NCI-H2107 treated with DMSO at 0.1 percent for 48 hours (cell line): ENCODE measurements around the gene SEMA3E.
A peak's percentile ranks its signal among the peaks of the same experiment; 100 is the strongest.

Experiments
- DNase-seq: peaks from one replicate; lab custom pipeline; 2025; ENCODE audit not compliant: unreplicated experiment; lab: John Stamatoyannopoulos, UW

Gene SEMA3E

DNA sequence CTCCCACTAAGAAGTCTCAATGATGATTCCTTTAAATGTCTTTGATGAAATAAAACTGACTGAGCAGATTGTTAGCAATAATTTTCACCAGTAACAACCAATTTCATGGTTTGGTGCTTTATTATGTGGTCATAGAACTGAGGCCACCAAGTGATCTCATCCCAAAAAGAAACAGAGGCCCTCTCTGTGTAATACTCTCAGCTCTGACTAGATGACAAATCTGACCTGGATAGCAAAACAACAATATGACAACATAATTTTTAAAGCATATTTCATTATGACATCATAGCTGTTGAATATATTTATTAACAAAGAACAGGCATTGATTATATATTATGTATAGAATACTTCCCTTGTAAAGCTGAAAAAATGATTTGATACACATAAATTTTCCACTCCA lies 5.9 kb downstream of the SEMA3E start:
- DNase-seq = no peak

DNA sequence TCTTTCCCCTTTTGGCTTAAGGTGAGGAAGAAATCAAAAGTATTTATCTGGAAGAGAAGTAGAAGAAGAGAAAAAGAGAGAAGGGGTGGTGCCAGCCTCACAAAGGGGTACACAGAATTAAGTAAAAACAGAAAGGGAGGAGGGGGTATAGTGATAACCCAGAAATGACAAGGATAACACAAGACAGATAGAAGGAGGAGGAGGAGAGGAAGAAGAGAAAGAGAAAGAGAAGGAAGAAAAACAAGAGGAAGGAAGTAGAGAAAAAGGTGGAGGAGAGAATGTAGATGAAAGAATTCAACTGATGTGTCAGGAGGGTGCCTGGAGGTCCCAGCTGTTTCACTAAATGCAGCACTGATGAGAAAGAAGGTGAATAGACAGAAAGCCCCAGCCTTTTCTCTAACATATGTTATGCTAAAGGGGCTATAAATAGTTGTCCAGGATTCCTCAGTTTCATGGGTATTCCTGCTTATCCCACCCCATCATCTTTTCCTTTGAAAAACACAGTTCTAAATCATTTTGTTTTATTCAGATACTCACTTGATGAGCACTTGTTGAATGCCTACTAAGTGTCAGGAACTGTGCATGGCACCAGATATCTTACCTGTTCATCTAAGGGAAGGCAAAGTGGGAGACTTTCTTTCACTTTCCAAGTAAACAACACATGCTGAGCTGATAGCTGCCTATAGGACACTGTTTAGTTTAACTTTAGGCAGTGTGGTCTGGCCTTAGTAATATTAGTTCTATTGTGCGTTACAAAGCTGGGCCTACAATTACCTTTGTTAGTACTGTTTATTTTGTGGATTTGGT lies 8.0 kb downstream of the SEMA3E start:
- no peak for DNase-seq

DNA sequence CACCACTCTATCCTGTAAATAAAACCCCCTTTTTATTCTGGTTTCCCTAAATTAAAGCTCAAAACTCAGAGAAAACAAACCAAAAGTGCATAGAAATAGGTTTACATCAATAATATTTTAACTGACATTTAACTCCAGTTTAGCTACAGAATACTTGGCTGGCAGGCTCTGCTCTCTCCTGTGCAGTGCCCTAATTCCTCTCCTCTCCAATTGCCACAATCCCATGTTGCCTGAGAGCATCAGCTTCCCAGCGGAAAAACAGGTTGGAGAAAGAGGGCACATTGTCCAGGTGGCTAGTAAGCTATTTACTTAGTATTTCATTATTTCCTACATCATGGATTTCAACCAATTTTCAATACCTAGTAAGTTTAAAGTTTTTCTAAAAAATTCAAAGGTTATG lies 8.7 kb downstream of the SEMA3E start:
- DNase-seq = peak; percentile 29

DNA sequence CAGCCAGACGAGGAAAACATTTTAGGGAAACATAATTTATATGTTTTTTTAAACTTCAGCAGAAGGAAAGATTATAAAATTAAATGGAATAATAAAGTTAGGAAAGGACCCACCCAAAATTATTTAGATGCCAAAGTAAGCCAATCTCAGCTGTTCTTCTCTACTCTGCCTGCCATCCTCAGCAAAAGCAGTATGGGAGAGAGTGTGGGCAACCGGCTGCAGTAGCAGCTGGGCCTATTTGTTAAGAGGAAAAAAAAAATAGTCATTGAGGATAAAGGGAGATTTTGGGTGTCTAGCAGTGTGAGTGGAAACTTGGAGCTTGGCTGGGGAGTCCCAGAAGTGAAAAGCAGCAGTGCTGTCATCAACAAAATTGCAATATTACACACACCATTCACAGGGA lies 15.4 kb downstream of the SEMA3E start:
- DNase-seq = no peak

DNA sequence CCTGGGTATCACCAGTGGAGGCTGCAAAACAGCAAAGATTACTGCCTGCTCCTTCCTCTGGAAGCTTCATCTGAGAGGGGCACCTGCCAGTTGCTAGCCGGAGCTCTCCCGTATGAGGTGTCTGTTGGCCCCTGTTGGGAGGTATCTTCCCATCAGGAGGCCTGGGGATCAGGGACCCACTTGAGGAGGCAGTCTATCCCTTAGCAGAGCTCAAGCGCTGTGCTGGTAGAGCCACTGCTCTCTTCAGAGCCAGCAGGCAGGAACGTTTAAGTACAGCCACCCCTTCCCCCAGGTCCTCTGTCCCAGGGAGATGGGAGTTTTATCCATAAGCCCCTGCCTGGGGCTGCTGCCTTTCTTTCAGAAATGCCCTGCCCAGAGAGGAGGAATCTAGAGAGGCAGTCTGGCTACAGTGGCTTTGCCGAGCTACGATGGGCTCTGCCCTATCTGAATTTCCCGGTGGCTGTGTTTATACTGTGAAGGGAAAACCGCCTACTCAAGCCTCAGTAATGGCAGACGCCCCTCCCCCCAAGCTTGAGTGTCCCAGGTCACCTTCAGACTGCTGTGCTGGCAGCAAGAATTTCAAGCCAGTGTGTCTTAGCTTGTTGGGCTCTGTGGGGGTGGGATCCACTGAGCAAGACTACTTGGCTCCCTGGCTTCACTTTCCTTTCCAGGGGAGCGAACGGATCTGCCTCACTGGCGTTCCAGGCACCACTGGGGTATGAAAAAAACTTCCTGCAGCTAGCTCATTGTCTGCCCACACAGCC lies 19.6 kb downstream of the SEMA3E start:
- no peak for DNase-seq

DNA sequence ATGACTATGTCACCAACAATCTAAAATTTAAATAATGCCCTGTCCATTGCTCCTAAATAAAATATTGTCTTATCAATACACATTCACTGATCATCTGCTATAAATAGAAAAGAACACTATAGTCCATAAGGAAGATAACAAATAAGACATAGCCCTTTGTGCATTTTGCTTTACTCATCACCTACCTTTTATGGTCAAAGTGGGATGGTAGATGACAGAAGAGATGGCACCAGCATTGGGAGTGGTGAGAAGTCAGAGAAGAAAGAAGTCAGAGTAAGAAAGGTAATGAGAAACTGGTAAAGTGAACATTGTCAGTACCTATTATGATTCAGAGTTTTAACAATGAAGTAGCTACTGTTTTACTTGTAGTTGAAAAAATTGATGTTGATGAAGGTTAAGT lies 31.1 kb downstream of the SEMA3E start:
- DNase-seq = no peak

DNA sequence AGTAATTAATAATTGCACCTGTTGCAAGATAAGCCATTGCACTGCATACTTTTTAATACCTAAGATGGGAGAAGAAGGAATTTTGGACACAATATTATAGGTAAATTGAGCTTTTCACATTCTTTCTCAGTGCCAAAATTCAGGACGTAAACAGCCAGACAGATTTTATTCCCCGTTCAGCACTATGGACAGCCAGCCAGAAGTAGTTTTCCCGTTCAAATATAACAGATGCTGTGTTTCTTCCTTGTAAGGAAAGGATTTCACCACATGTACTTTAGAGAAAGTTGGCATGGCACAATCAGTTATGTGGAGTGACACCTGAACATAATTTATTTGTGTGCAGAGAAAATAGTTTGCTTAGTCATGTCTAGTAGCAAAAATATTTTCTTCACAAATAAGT lies 34.8 kb downstream of the SEMA3E start:
- DNase-seq = no peak

DNA sequence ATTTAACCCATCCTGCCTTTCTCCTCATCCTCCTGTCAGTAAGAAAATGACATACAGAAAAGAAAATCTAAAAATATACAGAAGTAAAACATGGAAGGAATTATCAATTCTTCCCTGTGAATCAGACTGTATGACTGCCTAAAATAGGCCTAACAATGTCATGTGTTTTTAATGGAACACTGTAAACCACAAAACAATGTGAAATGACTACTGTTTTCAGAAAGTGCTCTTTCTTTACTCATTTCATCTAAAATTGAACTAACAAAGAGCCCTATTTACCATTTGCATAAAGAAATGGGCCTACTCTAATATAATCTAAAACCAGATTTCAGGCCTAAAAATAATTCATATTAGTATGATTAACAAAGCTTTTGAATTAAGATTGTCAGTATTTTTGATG lies 35.7 kb downstream of the SEMA3E start:
- DNase-seq = no peak

DNA sequence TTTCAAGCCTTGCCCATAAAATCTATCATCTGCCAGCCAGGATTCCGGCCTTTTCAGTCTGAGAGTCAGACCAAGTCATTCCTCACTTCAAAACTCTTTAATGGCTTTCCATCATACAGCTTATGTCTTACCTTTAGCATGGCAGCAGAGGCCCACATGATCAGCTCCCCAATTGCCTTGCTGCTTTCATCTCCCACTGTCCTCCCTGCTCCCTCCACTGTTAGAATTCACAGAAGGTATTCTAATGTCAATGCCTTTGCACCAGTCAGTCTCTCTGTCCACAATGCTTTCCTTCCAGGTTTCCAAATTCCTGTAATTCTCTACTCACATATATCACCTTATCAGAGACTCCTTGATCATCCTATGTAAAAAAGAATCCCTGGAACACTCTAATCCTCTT lies 37.2 kb downstream of the SEMA3E start:
- no peak for DNase-seq

DNA sequence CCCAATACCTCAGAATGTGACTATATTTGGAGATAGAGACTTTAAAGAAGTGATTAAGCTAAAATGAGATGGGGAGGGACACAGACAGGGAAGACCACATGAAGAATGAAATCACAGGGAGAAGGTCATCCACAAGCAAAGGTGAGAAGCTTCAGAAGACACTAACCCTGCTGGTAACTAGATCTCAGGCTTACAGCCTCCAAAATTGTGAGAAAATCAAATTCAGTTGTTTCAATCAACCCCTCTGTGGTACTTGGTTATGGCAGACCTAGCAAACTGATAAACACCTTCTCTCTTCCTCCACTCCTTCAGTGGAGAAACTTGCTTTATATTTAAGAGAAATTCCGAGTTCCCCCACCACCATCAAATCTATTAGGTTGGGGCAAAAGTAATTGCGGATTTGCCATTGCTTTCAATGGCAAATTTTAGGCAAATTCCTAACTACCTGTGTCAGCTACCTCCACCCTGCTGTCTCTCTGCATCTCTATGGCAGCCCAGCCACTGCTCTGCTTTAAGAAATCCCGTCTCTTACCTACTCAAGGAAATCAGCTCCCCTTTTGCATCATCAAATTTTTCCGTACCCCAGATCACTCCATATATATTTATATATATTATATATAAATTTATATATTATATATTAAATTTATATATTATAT lies 38.2 kb downstream of the SEMA3E start:
- DNase-seq = no peak

DNA sequence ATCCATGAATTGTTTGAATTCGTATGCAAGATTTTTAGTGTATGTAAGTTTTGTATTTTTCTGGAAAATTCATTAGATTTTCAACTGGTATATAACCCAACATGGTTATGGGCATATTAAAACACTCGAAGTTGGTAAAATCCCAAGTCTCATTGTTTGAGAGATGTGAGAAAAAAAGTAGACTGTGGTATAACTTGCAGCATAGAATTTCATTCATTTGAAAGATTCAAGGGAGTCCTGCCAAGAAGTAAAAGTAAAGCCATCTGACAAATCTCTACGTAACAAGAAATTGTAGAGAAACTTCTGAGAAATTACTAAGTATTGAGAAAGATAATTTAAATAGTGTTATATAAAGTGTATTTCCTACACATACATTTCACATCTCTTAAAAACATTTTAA lies 40.2 kb downstream of the SEMA3E start:
- DNase-seq = no peak

DNA sequence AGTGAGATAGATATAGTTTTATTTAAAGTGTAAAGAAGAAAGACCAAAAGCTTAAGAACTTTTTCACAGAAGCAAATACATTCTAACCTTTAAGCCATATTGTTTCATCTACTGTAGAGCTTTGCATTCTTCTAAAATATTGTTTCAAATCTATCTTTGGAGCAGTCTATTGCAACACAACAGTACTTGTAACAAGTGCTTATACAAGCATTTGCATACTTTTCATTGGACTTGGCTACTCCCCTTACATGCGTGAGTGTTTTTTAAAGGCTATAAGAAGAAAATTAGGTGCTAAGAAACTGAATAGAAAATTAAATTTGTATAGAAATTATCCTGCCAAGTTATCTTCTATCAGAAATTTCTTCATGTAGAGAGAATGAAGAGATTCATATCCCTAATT lies 45.3 kb downstream of the SEMA3E start:
- DNase-seq = no peak

DNA sequence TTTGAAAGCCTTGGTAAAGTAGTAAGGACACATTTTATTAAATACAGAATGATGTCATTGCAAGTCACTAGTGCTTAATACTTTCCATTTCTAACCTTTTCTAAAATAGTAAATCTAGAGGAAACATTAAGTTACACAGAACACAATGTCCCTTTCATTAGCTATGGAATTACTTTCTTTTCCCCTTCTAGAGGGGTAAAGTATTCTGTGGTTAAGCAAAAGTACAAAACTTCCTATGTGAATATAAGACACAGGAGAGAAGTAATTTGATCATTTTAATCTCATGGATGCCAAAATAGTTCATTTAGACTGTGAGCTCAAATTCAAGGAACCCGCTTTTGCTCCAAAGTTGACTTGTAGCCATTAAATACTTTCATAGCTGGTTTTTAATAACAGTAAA lies 49.8 kb downstream of the SEMA3E start:
- DNase-seq = no peak

DNA sequence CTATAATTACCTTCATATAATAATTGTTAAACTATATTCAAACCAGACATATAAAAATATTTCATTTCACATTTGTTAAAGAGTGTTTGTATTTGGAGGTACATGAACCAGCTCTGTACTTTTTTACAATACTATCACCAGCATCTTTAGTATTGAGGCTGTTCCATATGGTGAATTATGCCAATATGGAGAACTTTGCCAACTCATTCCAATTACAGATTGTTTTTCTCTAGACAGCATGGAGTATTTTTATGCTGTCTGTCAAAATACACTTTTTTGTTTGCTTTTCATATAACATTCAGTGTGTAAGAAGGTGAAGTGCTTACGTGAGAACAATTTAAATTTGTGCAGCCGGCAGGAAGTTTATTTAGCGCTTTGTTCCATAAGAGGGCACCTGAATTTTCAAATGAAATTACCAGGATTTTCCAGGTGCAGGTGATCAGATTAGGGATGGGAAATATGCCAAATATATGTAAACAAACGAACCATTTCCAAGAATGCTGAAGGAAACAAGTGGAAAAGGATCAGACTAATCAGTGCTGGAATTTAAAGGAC lies 54.9 kb downstream of the SEMA3E start:
- peak; percentile 30 for DNase-seq

DNA sequence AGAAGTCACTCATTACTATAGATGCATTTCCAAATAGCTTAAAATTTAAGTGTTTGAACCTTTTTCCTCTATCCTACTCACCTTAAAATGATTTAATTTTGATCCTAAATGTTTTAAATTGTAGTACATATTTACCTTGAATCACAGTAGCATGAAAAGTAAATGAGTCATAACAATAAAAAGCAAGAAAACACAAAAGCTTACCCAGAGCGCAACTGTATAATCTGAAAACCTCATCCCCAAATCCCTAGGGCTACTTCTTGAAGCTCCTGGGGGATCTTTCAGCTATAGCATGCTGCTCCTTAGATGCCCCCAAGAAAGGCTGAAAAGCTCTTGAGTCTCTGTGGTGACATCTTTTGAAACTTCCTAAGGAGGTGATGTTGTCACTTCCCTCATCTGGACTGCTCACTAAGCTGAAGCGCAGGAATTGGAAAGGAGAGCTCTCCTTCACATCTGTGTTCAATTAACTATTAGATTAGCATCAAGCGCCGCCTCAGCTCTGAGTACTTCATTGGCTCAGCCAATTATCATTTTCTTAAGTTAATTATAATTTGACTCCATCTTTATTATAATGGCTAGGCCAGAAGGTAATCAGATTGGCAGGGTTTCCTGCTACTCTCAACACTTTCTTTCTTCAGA lies 60.2 kb downstream of the SEMA3E start:
- no peak for DNase-seq

DNA sequence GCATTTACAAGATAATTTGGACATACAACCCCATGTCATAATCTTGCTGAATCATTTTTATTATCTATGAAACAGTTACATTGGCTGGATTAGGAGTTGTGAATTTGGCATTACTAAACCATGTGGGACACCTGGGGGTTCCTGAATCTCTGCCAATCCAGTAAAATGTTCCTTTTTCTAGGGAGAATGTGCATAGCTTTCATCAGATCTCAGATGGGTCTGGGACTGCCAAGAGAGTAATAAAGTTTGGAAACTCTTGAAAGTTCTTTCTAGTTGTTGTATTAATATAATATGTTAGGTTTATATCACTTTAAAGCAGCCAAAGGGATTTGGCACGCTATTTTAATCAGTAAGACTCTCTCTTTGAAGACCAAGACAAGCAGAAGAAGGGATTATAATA lies 62.7 kb downstream of the SEMA3E start:
- DNase-seq = no peak

DNA sequence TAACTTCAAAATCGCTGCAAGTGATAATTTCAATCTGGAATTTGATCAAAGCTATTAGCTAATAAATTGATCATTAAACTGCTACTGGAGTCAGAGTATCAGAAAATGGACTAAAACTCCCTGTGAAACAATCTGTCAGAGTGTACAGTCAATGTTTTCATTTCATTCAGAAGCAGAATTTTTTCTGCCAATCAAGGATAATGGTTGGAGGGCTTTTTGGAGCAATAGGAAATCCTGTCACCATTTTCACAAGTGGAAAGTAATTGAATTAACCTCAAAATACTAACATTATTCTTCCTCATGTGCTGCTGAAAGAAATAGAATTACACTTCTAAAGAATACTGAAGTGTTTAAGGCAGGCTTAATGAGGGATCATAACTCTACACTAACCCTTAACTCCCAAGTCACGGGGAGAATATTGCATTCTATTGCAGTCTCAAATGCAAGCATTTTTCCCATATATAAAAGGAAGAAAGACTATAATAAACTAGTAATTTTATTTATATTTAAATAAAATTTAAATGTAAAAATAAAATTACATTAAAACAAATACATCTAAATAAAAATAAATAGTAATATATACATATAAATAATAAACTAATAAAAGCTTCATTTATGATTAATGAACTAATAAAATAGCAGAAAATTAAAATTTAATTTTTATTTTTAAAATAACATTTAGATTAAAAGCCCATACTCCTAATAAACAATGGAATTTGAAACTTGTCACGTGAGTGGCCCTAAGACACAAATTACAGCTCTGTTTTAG lies 67.1 kb downstream of the SEMA3E start:
- DNase-seq = no peak

DNA sequence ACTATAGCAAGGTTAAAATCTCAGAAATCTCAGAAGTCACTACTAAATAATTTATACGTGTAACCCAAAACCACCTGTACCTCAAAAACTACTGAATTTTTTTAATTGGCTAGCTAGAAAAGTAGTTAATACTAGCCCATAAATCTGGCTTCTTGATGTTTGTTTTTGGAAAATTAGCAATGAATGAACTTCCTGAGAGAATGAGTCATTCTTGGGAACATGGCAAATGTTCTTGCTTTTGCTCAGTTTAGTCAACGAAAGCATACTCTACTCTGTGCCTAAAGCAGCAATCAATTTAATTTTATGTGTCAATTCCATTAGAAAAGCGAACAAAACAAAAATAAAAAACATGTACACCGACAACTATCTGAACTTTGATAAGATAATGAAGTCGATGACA lies 69.2 kb downstream of the SEMA3E start:
- no peak for DNase-seq

DNA sequence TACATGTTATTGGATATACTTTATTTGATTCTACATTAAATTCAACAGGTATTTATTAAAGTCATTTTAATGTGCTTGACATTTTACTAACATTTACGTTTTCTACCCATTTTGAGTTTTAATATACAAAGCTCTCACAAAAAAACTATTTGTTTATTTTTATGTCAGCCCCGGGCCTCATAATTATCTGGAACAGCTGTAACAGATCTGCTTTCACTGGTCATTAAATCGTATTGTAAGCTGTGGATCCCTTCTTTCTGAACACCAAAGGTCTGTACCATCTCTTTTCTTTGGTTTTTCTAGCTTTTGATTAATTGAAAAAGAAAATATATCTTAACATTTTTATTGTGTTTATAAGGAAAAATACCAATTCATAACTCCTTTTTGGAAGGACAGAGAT lies 73.5 kb downstream of the SEMA3E start:
- DNase-seq = no peak

DNA sequence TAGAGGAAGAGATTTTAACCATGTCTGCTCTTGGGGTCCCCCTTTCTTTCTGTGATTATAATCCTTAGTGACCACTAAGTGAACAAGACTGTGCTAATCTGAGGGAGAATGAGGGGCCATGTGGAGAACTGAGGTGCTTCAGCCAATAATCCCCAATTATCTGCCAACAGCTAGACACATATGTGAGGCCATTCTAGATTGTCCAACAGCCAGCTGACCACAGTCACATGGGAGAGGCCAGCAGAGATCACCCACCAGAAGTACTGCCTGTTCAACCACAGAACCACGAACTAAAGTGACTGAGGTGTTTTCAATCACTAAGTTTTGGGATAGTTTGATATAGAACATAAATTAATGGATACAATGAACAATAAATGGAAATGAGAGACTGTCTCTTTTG lies 74.3 kb downstream of the SEMA3E start:
- no peak for DNase-seq

DNA sequence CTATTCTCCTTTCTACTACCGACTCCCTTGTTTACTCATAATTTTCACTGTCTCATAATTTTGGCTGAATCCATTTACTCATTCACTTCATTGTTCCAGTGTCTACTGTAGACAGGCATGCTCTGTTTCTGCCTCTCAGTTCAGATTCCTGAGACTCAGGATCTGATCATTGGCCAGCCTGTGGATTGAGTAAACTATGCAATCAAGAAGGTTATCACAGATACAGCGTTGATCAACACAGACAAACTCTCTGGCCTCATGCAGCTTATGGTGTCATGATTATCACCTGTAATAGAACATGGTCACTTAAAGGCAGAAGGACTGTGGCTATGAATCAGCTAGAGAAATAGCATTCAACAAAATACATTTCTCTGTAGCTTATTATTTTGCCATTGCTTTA lies 86.0 kb downstream of the SEMA3E start:
- no peak for DNase-seq
